AG10803 (cell line): ENCODE data around the gene LCP1.

Experiments
- DNase-seq: peaks from one replicate; pipeline ENCODE4 v3.0.0; 2010; ENCODE audit warnings: low read depth
- H3K4me3 ChIP-seq: 2 replicates; pipeline ENCODE4 v1.5.1; 2011; ENCODE audit warnings: mild to moderate bottlenecking, low read length, control low read depth
- TF ChIP-seq, protein P1 (sequence below): conservative IDR thresholded peaks from 2 replicates; pipeline ENCODE4 v1.5.1; 2011; ENCODE audit warnings: mild to moderate bottlenecking, low read length, control low read depth, inconsistent platforms

LCP1 gene

DNA sequence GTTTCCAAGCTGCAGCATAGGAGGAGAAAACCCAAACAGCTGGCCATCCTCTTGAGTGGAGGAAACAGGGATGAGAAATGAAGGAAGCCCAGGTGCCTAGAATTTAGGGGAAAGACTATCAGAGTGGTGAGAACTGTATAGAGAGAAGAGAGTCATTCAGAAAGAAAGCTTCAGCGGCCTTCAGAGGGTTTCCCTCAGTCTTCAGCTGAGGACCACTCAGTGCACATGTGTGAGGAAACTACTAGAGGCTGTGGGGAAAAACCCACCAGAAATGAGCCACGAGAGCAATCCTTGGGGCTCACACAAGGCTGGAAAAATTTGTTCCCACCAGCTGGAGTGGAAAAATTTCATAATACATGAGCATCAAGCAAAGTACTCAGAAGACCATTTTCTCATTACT lies 41.9 kb downstream of the LCP1 start:
- DNase-seq: no peak
- H3K4me3 ChIP-seq: no peak overlapping the region
- TF ChIP-seq, protein P1, sequence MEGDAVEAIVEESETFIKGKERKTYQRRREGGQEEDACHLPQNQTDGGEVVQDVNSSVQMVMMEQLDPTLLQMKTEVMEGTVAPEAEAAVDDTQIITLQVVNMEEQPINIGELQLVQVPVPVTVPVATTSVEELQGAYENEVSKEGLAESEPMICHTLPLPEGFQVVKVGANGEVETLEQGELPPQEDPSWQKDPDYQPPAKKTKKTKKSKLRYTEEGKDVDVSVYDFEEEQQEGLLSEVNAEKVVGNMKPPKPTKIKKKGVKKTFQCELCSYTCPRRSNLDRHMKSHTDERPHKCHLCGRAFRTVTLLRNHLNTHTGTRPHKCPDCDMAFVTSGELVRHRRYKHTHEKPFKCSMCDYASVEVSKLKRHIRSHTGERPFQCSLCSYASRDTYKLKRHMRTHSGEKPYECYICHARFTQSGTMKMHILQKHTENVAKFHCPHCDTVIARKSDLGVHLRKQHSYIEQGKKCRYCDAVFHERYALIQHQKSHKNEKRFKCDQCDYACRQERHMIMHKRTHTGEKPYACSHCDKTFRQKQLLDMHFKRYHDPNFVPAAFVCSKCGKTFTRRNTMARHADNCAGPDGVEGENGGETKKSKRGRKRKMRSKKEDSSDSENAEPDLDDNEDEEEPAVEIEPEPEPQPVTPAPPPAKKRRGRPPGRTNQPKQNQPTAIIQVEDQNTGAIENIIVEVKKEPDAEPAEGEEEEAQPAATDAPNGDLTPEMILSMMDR: no peak

DNA sequence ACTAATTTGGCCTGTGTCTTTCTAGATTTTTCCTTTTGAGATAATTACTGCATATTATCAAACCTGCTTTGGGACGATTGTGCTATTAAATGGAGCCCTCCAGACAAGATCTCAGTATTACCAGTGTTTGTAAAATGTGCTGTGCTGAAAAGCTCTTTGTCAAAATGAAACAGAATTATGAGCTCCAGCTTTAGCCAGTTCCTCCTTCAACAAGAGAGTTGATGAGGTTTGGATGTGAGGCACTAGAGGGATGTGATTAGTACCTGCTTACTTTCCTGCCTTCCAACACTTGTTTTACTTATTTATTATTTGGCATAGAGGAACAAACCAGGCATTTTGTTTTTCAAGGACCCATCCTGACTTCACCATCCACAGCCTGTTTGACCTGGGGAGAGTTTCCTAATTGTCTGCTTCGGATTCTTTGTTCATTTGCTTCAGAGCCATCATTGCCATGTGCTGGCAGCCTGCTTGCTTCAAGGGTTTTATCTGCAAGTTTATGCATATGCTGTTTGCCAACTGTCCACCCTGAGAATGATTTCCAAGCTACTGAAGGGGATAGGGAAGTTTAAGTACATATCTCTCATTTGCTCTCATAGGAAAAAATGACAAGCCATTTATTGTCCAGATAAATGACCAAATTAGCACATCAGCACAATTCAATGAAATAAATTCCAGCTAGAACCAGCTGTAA lies 44.2 kb downstream of the LCP1 start:
- TF ChIP-seq, protein P1: no peak
- H3K4me3 ChIP-seq: no peak overlapping the region
- no peak for DNase-seq

DNA sequence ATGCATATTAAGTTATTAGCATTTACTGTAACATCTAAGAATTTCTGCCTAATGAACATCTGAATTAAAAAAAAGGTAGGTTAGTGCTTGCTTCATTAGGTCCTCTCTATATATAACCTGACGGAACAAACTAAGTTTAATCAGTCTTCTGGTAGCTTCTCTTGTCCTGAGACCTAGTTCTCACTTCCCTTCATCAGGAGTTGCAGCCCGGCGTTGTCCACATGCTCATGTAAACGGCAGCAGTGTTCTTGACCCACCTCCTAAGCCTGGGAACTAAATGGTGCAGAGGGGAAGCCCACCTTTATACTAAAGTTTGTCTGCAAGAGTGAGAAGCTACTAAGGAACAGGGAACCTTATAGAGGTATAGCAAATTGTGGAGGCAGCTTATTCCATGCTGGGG lies 45.3 kb downstream of the LCP1 start:
- DNase-seq: no peak
- no peak overlapping the region for H3K4me3 ChIP-seq
- TF ChIP-seq, protein P1: no peak

DNA sequence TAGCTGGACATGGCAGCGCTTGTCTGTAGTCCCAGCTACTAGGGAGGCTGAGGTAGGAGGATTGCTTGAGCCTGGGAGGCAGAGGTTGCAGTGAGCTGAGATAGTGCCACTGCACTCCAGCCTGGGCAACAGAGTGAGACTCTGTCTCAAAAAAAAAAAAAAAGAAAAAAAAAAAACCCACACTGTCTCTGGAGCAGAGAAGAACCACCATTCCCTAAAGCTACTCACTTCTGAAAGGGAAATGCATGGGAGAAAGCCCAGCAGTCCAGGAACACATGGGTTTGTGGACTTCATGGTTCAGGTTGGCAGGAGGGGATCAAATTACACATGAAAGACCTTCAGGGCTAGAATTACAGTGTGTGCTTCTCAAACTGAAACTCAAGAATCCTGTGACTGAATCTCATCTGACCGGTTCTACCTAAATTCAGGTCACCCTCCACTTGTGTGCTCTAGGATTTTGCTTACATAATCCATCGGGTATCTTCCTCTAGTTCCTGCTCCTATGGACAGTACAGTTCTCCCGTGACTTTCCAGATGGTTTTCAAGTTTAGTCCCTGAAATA lies 46.9 kb downstream of the LCP1 start:
- DNase-seq: no peak
- H3K4me3 ChIP-seq: no peak overlapping the region
- TF ChIP-seq, protein P1: no peak

DNA sequence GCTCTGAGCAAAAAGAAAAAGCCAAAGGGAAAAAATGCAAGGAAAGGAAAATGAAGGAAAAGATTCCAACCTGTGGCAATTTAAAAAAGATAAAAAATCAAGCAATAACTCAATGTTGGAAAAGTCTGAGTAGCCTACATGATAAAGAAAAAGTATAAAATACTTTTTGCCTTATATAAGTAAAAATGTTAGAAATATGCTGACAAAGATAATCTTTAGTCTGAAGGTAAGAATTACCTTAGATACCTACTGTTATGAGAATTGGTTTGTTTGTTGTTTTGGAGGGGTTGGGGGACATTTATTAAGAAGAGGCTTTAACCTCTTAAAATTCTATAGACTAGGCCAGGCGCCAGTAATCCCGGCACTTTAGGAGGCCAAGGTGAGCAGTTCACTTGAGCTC lies 47.5 kb downstream of the LCP1 start:
- H3K4me3 ChIP-seq: no peak overlapping the region
- DNase-seq: no peak
- TF ChIP-seq, protein P1: no peak

DNA sequence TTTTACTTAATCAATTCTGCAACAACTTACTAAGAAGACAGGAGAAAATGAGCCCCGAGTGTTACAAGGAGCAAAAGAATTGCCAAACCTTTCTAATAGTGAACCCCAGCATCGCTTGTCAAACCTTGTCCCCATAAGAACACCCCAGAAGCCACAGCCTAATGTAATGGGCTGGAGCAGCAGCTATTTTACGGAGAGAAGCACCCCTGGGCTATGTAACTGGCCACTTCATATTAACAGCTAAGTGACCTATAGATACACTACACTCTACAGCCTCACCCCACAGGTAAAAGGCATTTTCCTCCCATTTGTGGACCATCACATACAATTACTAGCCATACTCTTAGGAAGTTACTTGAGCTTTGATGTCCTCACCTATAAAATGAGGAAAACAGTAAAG lies 49.9 kb downstream of the LCP1 start:
- TF ChIP-seq, protein P1: no peak
- no peak overlapping the region for H3K4me3 ChIP-seq
- DNase-seq: no peak

DNA sequence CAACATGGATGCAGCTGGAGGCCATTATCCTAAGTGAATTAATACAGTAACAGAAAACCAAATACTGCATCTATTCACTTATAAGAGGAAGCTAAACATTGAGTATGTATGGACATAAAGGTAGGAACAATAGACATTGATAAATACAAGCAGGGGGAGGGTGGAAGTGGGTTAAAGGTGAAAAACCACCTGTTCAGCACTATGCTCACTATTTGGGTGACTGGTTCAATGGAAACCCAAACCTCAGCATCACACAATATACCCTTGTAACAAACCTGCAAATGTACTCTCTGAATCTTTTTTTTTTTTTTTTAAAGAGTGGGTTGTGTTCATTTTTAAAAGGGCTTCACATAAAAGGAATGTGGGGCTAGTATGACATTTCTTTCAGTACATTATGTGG lies 50.3 kb downstream of the LCP1 start:
- no peak for DNase-seq
- TF ChIP-seq, protein P1: no peak

More for the DNA sequence above, 50.3 kb downstream of the LCP1 start:
- H3K4me3 ChIP-seq: no peak overlapping the region
